ENCODE results near the gene RAVER2.

DNA sequence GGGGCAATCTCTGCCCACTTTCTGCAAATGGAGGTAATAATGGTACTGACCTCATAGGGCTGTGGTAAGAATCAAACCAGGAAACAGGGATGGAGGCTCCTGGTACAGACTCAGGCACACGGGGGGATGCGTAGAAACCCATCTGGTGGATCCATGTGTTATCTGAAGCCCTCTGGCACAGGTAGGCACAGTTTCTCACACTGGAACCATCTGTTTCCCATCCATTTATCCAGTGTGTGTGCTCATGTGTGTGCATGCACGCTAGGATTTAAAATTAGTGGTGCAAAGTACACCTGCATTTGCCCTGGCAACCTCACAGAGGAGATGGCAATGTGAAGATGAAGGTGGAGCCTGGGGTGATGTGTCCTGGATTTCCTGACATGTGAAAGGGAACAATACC lies 103.3 kb downstream of the RAVER2 start:
- TF ChIP-seq, protein P1, sequence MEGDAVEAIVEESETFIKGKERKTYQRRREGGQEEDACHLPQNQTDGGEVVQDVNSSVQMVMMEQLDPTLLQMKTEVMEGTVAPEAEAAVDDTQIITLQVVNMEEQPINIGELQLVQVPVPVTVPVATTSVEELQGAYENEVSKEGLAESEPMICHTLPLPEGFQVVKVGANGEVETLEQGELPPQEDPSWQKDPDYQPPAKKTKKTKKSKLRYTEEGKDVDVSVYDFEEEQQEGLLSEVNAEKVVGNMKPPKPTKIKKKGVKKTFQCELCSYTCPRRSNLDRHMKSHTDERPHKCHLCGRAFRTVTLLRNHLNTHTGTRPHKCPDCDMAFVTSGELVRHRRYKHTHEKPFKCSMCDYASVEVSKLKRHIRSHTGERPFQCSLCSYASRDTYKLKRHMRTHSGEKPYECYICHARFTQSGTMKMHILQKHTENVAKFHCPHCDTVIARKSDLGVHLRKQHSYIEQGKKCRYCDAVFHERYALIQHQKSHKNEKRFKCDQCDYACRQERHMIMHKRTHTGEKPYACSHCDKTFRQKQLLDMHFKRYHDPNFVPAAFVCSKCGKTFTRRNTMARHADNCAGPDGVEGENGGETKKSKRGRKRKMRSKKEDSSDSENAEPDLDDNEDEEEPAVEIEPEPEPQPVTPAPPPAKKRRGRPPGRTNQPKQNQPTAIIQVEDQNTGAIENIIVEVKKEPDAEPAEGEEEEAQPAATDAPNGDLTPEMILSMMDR (conservative IDR thresholded peaks at IDR 0.05; ENCODE audit: low read length) = no peak
- TF ChIP-seq EZH2phosphoT487 (IDR thresholded peaks at IDR 0.05; ENCODE audit: borderline replicate concordance, low read depth, low read length) = no peak
